IPS-18c (cell line): Measurements from ENCODE around the gene CNTNAP2.
A peak's percentile ranks its signal among the peaks of the same experiment; 100 is the strongest.

Experiments used
- H3K4me3 ChIP-seq: 2 replicates; pipeline ENCODE4 v1.7.0; 2013; ENCODE audit warnings: low read depth, mild to moderate bottlenecking, low read length, moderate library complexity; ENCODE audit not compliant: insufficient read depth
- H3K9me3 ChIP-seq: one replicate; pipeline ENCODE4 v1.6.1; 2013; ENCODE audit warnings: mild to moderate bottlenecking, low read length, moderate library complexity; ENCODE audit not compliant: control insufficient read depth, insufficient read depth

CNTNAP2 gene

DNA sequence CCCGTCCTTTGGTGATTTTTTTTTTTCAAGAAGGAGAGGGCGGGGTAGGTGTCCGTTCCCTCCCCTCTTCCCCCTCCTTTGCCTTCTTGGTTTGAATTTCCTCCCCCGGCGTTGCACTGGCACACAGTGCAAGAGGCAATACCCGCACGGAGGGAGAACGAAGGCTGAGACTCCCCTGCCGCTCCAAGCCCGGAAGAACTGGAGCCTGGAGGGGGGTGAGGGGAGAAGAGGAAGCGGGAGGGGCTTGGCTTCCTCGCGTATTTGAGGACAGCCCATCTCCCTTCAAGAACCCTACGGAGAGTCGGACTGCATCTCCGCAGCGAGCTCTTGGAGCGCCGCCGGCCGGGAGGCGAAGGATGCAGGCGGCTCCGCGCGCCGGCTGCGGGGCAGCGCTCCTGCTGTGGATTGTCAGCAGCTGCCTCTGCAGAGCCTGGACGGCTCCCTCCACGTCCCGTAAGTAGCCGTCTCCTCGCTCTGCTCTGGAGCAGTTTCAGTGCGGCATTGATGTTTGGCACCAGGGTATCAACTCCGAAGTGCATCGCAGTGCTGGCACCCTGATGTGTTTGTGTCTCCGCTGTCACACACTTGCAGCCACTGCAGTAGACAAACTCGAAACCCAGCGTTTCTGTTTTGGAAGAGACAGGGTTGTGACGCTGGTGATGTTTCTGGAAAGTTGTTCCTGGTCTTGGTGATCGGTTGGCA lies at the start of gene CNTNAP2:
Gene CNTNAP2, plus strand, starts transcription at position 281 of the 702 bp plus-strand sequence. Its CDS starts 76 bp downstream, at position 357.
- peak within 1 kb of the TSS; percentile 66 for H3K4me3 ChIP-seq
- no peaks in the 10 kb centered on the region for H3K9me3 ChIP-seq

DNA sequence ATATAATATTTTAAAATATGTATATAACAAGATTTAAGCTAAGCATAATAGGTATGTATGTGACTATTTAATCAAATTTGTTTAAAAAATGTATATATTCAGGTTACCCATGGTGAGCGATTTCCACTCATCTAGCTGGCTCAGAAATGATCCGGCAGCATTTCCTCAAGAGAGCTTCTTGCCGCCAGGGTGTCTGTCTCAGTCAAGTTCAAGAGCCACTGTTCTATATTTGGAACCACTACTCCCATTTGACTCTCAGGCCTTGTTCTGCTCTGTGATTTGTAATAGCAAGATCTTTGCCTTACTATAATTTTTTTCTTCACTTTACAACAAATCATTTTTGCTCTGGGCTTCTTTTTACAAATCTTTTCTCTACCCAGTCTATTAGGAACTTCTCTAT lies 48.7 kb upstream of the CNTNAP2 start:
- H3K4me3 ChIP-seq, result no peak overlapping the region
- H3K9me3 ChIP-seq, result no peaks in the 10 kb centered on the region

DNA sequence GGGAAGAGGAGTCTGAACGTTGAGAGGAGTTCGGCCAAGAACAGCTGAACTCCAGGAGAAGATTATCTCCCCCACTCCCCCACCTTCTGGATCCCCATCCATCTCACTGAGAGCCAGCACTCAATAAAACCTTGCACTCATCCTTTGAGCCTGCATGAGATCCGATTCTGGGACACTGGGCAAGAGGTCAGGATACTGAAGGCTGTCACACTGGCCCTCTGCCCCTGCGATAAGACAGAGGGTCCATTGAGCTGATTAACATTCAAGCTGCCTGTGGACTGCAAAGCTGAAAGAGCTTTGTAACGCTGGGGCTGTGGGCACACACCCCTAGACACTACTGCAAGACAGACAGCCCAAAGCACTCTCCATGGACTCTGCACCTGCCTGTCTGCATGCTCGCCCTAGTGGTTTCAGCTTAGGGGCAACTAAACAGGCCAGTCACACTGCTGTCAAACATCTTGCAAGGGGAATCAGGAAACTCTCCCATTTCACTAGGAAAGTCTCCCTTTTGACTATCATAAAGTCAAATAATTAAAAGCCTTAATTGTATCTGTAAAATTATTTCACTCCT lies 42.3 kb upstream of the CNTNAP2 start:
- H3K4me3 ChIP-seq, result no peak overlapping the region
- no peaks in the 10 kb centered on the region for H3K9me3 ChIP-seq

DNA sequence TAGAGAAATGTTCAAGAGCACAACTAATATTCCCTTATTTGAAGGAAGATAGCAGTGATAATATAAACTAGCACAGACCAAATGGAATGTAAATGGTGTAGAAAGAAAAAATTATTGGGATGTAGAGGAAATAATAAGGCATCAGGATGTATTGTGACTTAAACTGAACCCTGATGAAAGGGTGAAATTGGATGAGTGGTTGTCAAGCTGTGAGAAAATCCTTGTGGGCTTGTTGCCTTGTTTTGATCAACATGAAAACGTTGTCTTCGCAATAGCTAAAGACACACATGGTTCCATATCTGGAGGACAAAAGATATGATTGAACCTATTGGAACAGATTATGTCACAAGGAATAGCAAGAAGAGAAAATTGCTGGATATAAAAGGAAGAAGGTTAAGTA lies 40.3 kb upstream of the CNTNAP2 start:
- H3K4me3 ChIP-seq, result no peak overlapping the region

DNA sequence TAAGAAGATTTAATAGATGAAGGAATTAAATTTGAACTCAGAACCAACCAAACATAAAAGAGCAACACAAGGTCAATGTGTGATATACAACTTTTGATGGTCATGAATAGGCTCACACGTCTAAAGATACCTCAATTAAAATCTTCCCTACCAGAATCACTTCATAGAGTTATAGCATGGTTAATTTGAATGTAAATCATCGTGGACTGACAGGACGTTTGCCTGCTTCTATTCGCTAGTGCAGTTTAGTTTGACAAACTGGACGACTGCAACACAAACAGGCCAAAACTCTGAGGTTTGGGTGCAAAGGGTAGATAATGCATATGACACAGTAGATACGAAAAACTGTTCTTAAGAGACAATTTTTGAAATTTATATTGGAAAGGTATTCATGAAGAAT lies 32.5 kb upstream of the CNTNAP2 start:
- no peak overlapping the region for H3K4me3 ChIP-seq
- no peaks in the 10 kb centered on the region for H3K9me3 ChIP-seq

More for the DNA sequence above, 40.3 kb upstream of the CNTNAP2 start:
- H3K9me3 ChIP-seq, result no peaks in the 10 kb centered on the region

DNA sequence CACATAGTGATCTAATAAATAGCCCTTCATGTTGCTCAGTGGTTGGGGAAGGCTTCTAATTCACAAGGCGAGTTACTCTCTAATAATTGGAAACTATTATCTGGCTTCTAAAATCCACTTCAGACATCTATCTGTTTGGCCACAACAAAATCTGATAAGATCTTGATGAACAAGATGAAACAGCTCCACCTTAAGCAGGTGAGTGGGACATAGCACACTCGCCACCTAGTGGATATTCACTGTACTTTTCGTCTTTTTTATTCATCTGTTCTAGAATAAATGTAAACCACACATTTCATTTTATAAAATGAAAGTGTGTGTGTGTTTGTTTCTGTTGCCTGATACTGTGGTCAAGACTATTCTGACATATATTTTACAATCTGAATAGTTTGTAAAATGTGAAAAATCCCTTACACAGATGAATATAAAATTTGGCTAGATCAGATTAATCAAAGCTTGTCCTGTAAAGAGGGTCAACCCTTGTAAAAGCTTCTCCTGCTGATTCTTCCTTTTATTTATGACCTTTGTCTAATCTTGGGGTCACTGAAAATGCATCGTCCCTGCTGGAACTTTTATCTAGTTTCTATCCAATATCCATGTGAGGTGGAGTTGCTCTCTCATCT lies 26.5 kb upstream of the CNTNAP2 start:
- no peaks in the 10 kb centered on the region for H3K9me3 ChIP-seq
- no peak overlapping the region for H3K4me3 ChIP-seq

GRCh38 chr7:146094356-146094755 lies 22.2 kb upstream of the CNTNAP2 start:
- Histone ChIP-seq H3K4me3 (no peak overlapping the region), H3K9me3 (no peaks in the 10 kb centered on the region)

- no peak overlapping the region for H3K4me3 ChIP-seq
- no peaks in the 10 kb centered on the region for H3K9me3 ChIP-seq
These were observed 19.6 kb upstream of the CNTNAP2 start for GRCh38 chr7:146096994-146097393.

GRCh38 chr7:146106319-146106718 lies 10.3 kb upstream of the CNTNAP2 start:
- H3K4me3 ChIP-seq, result no peak overlapping the region

GRCh38 chr7:146112755-146113154 lies 3.8 kb upstream of the CNTNAP2 start:
- Histone ChIP-seq H3K9me3 (no peaks in the 10 kb centered on the region), H3K4me3 (no peak overlapping the region)

More at GRCh38 chr7:146106319-146106718, 10.3 kb upstream of the CNTNAP2 start:
- H3K9me3 ChIP-seq, result no peaks in the 10 kb centered on the region

- H3K4me3 ChIP-seq, result peak overlapping the region; percentile 66
- no peaks in the 10 kb centered on the region for H3K9me3 ChIP-seq
These were observed 1.1 kb upstream of the CNTNAP2 start for GRCh38 chr7:146115548-146115850.

DNA sequence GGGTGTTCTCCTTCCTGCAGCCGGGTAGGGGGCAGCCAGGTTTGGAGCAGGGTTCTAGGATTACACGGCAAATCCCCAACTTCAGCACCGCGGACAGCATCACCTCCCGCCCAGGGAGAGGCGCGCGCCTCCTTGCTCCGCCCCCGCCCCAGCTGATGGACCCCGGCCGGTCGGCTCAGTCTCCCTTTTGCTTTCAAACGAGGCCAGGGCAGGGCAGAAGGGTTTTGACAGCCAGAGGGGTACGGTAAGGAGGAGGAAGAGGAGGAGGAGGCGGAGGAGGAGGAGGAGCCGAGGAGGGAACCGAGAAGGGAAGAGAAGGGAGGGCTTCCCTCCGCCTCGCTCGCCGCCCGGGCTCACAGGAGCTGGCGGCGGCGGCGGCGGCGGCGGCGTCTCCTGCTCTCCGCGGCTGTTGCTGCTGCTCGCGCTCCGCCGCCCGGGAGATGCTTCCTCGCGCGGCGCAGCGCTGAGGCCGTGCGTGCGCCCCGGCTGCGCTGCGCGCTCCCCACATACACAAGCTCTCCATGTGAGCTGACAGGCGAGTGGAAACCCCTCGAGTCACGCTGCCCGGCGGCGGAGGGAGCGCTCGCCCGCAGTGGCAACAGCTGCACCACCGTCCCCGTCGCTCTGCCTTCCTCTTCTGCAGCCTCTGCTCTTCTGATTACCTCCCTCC lies 615 bp upstream of the CNTNAP2 start:
- peak overlapping the region; percentile 66 for H3K4me3 ChIP-seq

DNA sequence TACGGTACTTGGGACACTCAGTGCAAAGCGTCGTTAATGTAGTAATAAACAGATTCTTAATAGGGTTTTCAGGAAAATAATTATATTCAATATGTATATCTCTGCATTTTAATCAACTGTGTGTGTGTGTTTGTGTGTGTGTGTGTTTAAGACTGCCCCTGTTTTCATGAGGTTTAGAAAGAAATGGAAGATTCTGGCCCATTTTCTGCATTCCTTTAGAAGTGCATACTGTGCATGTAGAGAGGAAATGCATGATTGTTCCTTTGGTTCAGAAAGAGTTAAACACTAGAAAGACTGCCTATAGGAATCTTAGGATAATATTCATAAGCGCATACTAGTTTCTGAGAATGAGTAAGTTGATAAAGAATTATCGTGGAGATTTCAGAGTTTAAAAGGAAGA lies 975 bp downstream of the CNTNAP2 start:
- no peak overlapping the region for H3K4me3 ChIP-seq

More for the DNA sequence above, 615 bp upstream of the CNTNAP2 start:
- no peaks in the 10 kb centered on the region for H3K9me3 ChIP-seq

DNA sequence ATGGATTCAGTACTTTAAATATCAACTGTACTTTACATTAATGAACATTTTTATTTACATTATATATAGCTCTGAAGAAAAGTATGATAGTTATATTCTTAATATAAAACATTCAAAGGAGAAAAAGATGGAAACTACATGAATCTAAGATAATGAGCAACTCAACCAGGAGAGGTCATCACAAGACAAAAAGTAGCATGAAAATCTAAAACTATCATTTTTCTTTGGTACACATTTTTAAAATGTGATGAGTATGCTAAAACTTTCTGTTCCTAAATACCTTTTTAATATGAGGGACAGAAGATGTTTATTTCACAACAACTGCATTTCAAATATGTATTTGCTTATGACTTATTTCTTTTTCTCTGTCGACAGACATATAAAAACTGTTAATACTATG lies 2.4 kb downstream of the CNTNAP2 start:
- Histone ChIP-seq H3K4me3 (no peak overlapping the region), H3K9me3 (no peaks in the 10 kb centered on the region)

More for the DNA sequence above, 975 bp downstream of the CNTNAP2 start:
- H3K9me3 ChIP-seq, result no peaks in the 10 kb centered on the region

DNA sequence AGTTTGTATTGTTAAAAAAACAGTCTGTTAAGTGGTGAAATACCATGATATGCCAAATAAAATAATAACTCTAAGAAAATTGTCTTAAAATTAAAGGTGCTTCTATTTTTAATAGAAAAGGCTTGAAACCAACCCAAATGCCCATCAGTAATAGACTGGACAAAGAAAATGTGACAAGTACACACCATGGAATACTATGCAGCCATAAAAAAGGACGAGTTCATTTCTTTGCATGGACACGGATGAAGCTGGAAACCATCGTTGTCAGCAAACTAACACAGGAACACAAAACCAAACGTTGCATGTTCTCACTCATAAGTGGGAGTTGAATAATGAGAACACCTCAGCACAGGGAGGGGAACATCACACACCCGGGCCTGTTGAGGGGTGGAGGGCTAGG lies 7.1 kb downstream of the CNTNAP2 start:
- Histone ChIP-seq H3K4me3 (no peak overlapping the region), H3K9me3 (no peaks in the 10 kb centered on the region)

DNA sequence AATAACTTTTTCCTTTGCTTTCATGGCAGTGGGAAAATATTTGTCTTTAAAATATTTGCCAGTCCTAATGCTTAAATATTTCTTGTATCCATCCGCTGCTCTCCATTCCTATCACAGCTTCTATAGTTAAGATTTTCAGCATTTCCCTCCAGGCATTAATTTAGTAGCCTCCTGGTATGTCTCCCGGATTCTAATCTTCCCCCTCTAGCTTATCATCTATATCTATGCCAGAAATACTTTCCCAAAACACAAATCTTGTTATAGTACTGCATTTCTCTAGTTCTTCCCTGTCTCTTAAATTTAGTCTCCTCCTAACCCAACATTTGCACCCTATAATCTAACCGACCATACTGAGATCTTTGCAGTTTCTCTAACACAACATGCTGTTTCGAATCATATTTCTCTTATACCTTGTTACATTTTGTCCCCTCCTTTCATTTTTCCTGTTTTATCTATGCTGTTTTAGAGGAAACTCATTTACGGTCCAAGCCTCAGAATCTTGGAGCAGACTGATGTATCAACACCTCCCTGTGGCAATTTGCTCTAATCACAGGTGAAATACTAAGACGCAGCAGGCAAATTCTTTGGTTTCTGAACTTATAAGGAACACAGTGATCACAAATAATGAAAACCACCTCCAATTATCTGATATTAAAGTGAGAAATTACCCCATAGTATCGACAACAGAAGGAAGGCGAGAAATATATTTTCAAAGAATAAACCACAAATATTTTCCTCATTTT lies 10.3 kb downstream of the CNTNAP2 start:
- Histone ChIP-seq H3K9me3 (no peaks in the 10 kb centered on the region), H3K4me3 (no peak overlapping the region)

- H3K4me3 ChIP-seq, result no peak overlapping the region
- H3K9me3 ChIP-seq, result no peaks in the 10 kb centered on the region
These were observed 12.7 kb downstream of the CNTNAP2 start for GRCh38 chr7:146129296-146129695.
